IPS-18a (cell line): ENCODE measurements around the gene EGR1.

ENCODE experiments used
- H3K27ac ChIP-seq: one replicate; pipeline ENCODE4 v1.5.1; 2013; ENCODE audit warnings: low read length
- H3K27me3 ChIP-seq: one replicate; pipeline ENCODE4 v1.6.1; 2013; ENCODE audit warnings: mild to moderate bottlenecking, low read length; ENCODE audit not compliant: control insufficient read depth, insufficient read depth
- H3K36me3 ChIP-seq: one replicate; pipeline ENCODE4 v1.6.1; 2013; ENCODE audit warnings: low read depth, low read length; ENCODE audit not compliant: control insufficient read depth
- H3K4me1 ChIP-seq: one replicate; pipeline ENCODE4 v1.6.1; 2013; ENCODE audit warnings: low read depth, low read length; ENCODE audit not compliant: control insufficient read depth
- H3K4me3 ChIP-seq: one replicate; pipeline ENCODE4 v1.5.1; 2013; ENCODE audit warnings: low read length
- H3K9ac ChIP-seq: one replicate; pipeline ENCODE4 v1.6.1; 2013; ENCODE audit warnings: mild to moderate bottlenecking, low read length, moderate library complexity
- H3K9me3 ChIP-seq: one replicate; pipeline ENCODE4 v1.6.1; 2013; ENCODE audit warnings: low read depth, low read length; ENCODE audit not compliant: control insufficient read depth

The EGR1 gene

DNA sequence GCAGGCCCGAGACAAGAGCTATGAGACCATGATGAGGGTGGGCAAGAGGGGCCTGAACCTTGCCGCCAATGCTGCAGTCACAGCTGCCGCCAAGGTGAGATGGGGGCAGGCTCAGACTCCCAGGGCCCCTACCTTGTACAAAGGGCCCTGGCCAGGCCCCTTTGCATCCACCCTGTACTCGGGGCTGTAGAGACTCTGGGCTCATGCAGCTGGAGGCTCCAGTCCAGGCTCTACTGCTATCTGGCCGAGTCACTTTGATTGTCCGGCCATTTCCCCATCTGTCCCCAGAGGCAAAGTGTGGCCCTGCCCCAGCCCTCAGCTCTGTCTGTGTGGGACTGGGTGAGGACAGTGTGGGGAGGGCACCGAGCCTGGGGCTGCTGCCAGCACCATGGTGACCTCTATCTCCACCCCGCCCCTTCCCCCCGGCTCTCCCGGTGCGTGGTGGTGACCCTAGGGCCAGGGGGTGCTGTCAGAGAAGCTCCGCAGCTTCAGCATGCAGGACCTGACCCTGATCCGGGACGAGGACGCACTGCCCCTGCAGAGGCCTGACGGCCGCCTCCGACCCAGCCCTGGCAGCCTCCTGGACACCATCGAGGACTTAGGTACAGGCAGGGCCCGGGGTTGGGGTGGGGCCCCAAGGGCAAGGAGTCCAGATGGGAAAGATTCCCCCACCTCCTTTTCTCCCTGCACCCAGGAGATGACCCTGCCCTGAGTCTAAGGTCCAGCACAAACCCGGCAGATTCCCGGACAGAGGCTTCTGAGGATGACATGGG lies 20.3 kb upstream of the EGR1 start:
- no peak overlapping the region for H3K9ac ChIP-seq
- H3K4me1 ChIP-seq, result peaks cover 10% of the 10 kb centered on the region
- H3K27ac ChIP-seq, result no peak overlapping the region
- H3K36me3 ChIP-seq, result no peaks in the 10 kb centered on the region
- no peaks in the 10 kb centered on the region for H3K9me3 ChIP-seq
- no peak overlapping the region for H3K4me3 ChIP-seq
- H3K27me3 ChIP-seq, result no peaks in the 10 kb centered on the region

DNA sequence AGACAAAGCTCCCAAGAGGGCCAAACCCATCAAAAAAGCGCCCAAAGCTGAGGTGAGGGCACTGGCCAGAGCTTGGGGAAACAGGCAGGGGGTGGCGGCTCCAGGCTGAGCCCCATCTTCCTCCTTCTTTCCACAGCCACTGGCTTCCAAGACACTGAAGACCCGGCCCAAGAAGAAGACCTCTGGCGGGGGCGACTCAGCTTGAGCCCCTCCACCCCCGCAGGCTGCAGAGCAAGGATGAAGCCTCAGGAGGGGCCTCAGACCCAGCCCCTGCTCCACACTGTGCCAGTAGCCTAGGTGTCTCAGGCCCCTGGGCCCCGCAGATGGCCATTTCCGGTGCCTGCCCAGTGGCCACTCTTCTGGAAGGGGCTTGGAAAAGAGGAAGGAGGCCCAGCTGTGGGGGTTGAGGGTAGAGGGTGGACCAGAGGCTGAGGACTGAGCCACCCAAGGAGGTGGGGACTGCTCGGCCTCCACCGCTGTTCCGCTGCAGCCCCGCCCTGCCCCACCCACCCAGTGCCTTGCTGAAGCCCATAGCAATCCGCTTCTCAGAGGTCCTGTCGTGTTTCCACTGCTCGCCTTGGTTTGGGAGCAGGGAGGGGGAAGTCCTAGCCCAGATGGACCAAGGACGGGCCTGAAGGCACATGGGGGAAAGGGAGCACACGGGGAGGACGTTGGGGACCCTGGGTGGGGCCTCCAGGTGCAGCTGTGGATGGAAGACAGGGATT lies 19.6 kb upstream of the EGR1 start:
- Histone ChIP-seq H3K27ac (no peak overlapping the region), H3K27me3 (no peaks in the 10 kb centered on the region), H3K4me1 (peaks cover 9% of the 10 kb centered on the region), H3K4me3 (no peak overlapping the region), H3K9ac (no peak overlapping the region), H3K9me3 (no peaks in the 10 kb centered on the region), H3K36me3 (no peaks in the 10 kb centered on the region)

DNA sequence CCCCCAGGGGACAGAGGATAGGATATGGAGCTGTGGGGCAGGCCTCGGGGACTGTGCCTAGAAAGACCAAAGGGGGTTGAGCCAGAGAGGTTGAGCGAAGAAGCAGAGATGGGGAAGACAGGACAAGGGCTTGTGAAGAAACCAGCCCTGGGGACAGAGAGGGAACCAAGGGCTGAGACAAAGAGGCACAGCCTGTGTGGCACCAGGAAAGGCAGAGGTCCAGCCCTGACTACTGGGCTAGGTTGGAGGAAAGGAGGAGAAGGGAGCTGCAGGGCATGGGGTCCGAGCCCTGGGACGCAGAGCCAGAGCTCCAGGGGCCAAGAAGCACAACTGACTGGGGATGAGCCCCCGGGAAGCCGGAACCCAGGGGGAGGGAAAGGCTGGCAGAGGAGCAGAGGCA lies 17.2 kb upstream of the EGR1 start:
- no peaks in the 10 kb centered on the region for H3K36me3 ChIP-seq
- H3K4me1 ChIP-seq, result peaks cover 9% of the 10 kb centered on the region
- H3K27ac ChIP-seq, result no peak overlapping the region
- no peaks in the 10 kb centered on the region for H3K27me3 ChIP-seq
- H3K4me3 ChIP-seq, result no peak overlapping the region
- H3K9ac ChIP-seq, result no peak overlapping the region
- no peaks in the 10 kb centered on the region for H3K9me3 ChIP-seq

DNA sequence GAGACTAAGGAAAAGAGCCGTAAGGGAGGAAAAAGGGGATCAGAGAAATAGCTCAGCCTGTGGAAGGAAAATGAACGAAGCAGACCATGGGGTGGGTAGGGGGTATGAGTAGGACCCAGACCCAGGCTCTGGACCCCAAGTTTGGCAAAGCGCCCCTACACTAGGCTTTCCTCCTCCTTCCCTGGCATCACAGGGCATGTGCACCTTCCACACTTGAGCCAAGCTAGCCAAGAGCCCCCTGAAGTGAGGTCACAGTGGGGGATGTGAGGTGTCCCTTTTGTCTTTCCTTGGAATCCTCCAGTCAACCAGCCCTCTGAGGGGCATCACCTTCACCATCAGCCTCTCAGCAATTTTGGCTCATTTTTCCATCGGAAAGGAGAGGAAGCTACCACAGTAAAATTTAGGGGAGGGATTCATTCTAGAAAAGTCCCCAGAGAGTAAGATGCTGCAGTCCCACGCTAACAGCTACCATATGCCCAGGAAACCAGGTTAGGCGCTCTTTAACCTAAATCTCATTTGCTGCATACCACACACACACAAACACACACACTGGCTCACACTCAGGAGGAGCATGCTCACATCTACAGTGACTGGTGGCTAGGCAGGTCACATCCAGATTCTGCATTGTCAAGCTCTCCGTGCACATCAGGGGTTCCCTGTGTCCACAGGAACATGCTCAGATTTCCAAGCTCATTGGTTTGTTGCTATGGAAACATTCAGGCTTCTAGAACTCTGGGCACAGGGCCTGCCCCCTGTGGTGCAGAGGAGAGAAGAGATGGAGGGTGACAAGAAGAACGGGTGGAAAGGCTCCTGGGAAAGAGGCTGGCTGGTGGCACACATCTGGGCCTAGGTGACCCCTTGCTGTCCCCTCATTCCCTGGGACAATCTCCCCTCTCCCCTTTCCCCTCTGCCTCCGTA lies 16.5 kb upstream of the EGR1 start:
- Histone ChIP-seq H3K9me3 (no peaks in the 10 kb centered on the region), H3K4me1 (peaks cover 9% of the 10 kb centered on the region), H3K4me3 (no peak overlapping the region), H3K9ac (no peak overlapping the region), H3K36me3 (no peaks in the 10 kb centered on the region), H3K27me3 (no peaks in the 10 kb centered on the region), H3K27ac (no peak overlapping the region)

DNA sequence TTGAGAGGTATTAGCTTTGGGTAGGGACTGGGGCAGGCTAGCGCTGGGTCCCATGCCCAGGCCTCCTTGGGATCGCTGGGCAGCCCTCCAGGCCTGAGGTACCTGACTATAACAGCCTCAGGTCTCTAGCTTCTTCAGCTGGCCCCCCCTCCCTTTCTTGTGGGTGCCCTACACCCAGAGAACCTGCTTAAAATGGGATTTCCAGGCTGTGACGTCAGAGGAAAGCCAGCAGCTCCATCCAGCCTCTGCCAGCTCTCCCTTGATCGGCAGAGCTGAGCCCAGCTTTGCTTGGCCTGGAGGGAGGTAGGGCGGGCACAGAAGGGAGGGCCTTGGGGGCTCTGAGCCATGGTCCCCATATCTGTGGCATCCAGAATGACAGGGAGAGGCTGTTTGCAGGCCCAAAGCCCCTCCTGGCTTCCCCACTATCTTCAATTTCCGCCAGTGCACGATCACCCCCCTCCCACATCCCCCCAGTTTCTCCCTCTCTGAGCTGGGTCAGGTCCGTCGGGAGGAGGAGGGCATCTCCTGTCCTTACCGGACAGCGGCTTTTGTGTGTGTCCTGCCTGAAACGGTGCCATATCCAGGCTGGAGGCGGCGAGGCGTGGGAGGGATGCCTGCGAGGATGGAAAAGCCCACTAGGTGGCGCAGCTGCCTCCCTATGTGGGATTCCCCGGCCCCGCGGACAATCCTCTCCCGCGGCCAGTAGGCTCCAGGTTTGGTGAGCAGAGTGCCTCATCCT lies 15.6 kb upstream of the EGR1 start:
- Histone ChIP-seq H3K9ac (no peak overlapping the region), H3K27ac (no peak overlapping the region), H3K9me3 (no peaks in the 10 kb centered on the region), H3K4me1 (peaks cover 9% of the 10 kb centered on the region), H3K36me3 (no peaks in the 10 kb centered on the region), H3K4me3 (no peak overlapping the region), H3K27me3 (no peaks in the 10 kb centered on the region)

DNA sequence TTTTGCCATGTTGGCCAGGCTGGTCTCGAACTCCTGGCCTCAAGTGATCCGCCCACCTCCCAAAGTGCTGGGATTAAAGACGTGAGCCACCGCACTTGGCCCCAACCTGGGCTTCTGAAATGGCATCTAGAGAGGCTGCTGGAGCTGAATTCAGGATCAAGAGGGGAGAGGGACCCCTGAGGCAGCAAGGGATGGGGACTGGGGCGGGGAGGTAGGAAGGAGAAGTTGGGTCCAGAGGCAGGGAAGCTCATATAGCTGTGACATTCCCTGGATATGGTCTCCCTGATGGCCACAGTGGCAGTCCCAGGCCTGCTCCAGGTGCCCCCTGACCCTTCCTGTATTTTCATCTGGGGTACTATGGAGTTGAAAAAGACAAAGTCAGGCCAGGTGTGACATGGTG lies 14.3 kb upstream of the EGR1 start:
- Histone ChIP-seq H3K27me3 (no peaks in the 10 kb centered on the region), H3K9ac (no peak overlapping the region), H3K4me1 (peaks cover 20% of the 10 kb centered on the region), H3K4me3 (no peak overlapping the region), H3K27ac (no peak overlapping the region), H3K36me3 (no peaks in the 10 kb centered on the region), H3K9me3 (no peaks in the 10 kb centered on the region)

DNA sequence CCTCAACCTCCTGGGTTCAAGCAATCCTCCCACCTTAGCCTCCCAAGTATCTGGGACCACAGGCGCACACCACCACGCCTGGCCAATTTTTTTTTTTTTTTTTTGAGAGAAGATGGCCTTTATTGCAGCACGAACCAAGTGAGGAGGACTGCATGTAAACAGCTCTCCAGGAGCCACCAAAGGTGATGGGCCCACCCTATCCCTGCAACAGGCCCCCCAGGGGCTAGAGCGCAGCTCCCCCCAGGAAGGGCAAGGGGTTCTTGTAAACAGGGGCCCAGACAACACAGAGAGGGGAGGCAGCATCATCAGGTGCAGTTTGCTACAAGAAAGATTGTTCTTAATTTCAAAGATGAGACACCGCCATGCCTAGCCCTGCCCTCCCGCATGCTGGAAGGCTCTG lies 12.6 kb upstream of the EGR1 start:
- no peak overlapping the region for H3K4me3 ChIP-seq
- H3K9ac ChIP-seq, result no peak overlapping the region

DNA sequence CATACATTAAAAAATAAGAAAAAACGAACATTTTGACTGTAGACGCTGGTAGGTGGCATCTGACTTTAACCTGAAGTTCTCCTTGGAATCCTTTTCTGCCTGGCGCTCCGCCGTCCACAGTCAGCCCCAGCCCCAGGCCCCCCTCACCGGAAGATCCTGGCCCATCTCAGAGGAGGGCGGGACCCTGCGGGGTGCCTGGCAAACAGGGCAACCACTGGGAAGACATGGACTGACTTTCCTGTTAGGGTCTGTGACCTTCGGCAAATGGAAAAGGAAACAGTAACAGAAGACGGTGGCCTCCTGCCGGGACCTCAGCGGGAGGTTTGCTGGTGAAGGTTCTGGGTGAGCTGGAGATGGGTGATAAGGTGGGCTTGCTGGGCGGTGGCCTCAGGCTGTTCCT lies 11.7 kb upstream of the EGR1 start:
- no peak overlapping the region for H3K9ac ChIP-seq
- no peak overlapping the region for H3K4me3 ChIP-seq
- H3K4me1 ChIP-seq, result peaks cover 20% of the 10 kb centered on the region
- no peak overlapping the region for H3K27ac ChIP-seq
- no peaks in the 10 kb centered on the region for H3K36me3 ChIP-seq
- no peaks in the 10 kb centered on the region for H3K9me3 ChIP-seq
- no peaks in the 10 kb centered on the region for H3K27me3 ChIP-seq

More for the DNA sequence above, 12.6 kb upstream of the EGR1 start:
- Histone ChIP-seq H3K36me3 (no peaks in the 10 kb centered on the region), H3K9me3 (no peaks in the 10 kb centered on the region), H3K27me3 (no peaks in the 10 kb centered on the region), H3K27ac (no peak overlapping the region), H3K4me1 (peaks cover 20% of the 10 kb centered on the region)

DNA sequence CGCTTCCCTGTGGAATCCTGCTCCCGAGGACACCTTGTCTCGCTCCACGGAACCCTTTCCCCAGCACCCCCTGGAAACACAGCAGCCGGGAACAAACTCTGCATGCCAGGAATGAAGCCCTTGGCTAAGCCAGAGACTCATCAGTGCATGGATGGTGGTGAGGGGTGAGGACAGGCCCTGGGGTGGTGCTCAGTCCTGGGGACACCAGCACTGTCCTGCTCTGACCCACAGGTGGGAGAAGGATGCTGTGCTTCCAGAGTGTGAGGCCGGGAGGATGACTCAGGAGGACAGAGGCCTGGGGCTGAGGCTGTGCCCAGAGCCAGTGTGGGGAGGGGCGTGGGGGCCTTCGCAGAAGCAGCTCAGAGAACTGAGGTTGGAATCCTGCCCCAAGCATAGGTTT lies 11.2 kb upstream of the EGR1 start:
- no peak overlapping the region for H3K4me3 ChIP-seq
- no peaks in the 10 kb centered on the region for H3K27me3 ChIP-seq
- H3K9me3 ChIP-seq, result no peaks in the 10 kb centered on the region
- no peak overlapping the region for H3K27ac ChIP-seq
- H3K9ac ChIP-seq, result no peak overlapping the region
- H3K4me1 ChIP-seq, result peaks cover 15% of the 10 kb centered on the region
- H3K36me3 ChIP-seq, result no peaks in the 10 kb centered on the region

DNA sequence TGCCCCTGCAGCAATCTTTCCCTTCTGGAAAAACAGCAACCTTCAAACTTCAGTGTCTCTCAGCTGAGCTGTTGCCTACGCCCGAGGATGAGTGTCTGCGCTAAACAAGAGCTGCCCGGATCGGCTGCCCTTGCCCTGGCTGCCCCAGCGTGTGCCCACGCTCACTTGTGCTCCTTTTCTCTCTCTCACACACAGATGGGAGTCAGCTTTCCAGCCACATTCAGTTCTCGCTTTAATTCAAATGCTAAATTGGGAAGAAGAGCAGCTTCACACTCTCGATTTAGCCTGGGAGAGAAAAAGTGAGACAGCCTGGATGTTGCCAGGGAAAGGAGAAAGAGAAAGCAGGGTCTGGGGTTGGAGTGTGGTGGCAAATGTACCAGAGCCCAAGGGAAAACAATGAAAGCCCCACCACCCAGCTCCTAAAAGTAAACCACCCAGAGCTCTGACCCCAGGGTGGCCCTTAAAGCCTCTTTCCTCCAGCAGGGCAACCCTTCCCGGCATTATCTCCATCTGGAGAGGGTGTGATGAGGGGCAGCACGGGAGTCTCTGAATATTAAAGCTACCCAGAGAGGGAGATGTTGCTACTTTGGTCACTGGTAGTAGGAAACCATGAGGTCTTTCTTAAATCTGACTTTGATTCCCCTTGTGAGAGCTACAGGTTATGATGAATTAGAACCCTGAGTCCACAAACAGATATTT lies 9.9 kb upstream of the EGR1 start:
- no peak overlapping the region for H3K27ac ChIP-seq
- no peaks in the 10 kb centered on the region for H3K9me3 ChIP-seq
- H3K9ac ChIP-seq, result no peak overlapping the region
- H3K4me1 ChIP-seq, result peaks cover 11% of the 10 kb centered on the region
- H3K27me3 ChIP-seq, result no peaks in the 10 kb centered on the region
- H3K4me3 ChIP-seq, result no peak overlapping the region
- H3K36me3 ChIP-seq, result no peaks in the 10 kb centered on the region
